Right lobe of liver (tissue), 6 donors: ENCODE results near the gene ELP5. TPM values are rescaled to one million over a fixed set of nuclear protein-coding genes. Genes with fewer than 3 reads are reported as not detected.

ENCODE experiments used
- ATAC-seq, 4 donors: fragments of 200-7000 bp; cut with Tn5 transposase; one replicate each; pipeline ENCODE4 v1.9.1; 2020; ENCODE audit warnings: mild to moderate bottlenecking in 4 of 4, moderate library complexity in 4 of 4
- DNase-seq, 3 donors: peaks; one replicate each; pipeline ENCODE4 v3.0.0-alpha.2; 2020
- H3K27ac ChIP-seq, 3 donors: fragments of 200-600 bp; one replicate each; pipeline ENCODE4 v1.8.0; 2022
- H3K27me3 ChIP-seq, 2 donors: fragments of 200-600 bp; one replicate each; pipeline ENCODE4 v1.8.0; 2022
- H3K36me3 ChIP-seq, 4 donors: fragments of 200-600 bp; sonication (generic) in 1 of 4; one replicate each; pipeline versions ENCODE4 v1.5.1 to v1.8.0; 2017 to 2022; ENCODE audit warnings: control low read depth in 1 of 4
- H3K4me1 ChIP-seq, 4 donors: fragments of 200-600 bp; sonication (generic) in 1 of 4; one replicate each; pipeline versions ENCODE4 v1.5.1 to v1.8.0; 2017 to 2022; ENCODE audit warnings: control low read depth in 1 of 4
- H3K4me3 ChIP-seq, 3 donors: fragments of 200-600 bp; one replicate each; pipeline ENCODE4 v1.8.0; 2022
- H3K9me3 ChIP-seq, 4 donors: fragments of 200-600 bp; sonication (generic) in 1 of 4; one replicate each; pipeline versions ENCODE4 v1.5.1 to v1.8.0; 2017 to 2022; ENCODE audit warnings: control low read depth in 1 of 4
- POLR2A ChIP-seq: fragments of 450-650 bp; IDR thresholded peaks from one replicate; pipeline ENCODE4 v1.6.1; 2017; ENCODE audit warnings: antibody characterized with exemption, mild to moderate bottlenecking
- WGBS: methylation state at CpG from one replicate; pipeline ENCODE4 v1.1.6; 2018; ENCODE audit warnings: low coverage, low lambda C conversion rate; ENCODE audit not compliant: insufficient coverage; ENCODE audit errors: missing lambda C conversion rate; 5-methylcytosine and 5-hydroxymethylcytosine counted together
- intact Hi-C, 2 donors: fragments of 100-400 bp; cut with DNase I; formaldehyde crosslinking; loops; one replicate each; pipeline versions ENCODE4 v1.11.2 to v1.14.1; 2022
- total RNA-seq, 6 experiments: library from RNA; depleted of rRNA in 2 of 6; stranded (reverse); fragments of >200 nt in 2 of 6; fragmentation: NEBNext Ultra II Directional in 3 of 6; extraction: Animal tissue kit (Norgen Biotek cat#: 25700) in 3 of 6; gene quantifications; one replicate each; pipeline versions ENCODE4 v1.1.0 to v1.2.4, GENCODE V29; 2016 to 2023
- TF ChIP-seq, protein P1 (sequence below), 4 donors: fragments of 200-600 bp in 3 of 4; fragments of 450-650 bp in 1 of 4; IDR thresholded peaks; one replicate each; pipeline versions ENCODE4 v1.5.1 to v1.8.0; 2016 to 2022; ENCODE audit warnings: antibody characterized with exemption in 4 of 4, mild to moderate bottlenecking in 2 of 4
- donor health status: DM: no; HTN: yes; CAD: no.
- donor health status: DM: no; HTN: no; CAD: no.
- donor health status: DM: no; HTN: no; CAD: no.
- donor health status: DM: no; HTN: yes; CAD: no.
- donor health status: DM: no; HTN: yes; CAD: no.

The ELP5 gene
- total RNA-seq, 6 experiments from 2014 or later: 14.2 to 29.6 (median 22.9) TPM

DNA sequence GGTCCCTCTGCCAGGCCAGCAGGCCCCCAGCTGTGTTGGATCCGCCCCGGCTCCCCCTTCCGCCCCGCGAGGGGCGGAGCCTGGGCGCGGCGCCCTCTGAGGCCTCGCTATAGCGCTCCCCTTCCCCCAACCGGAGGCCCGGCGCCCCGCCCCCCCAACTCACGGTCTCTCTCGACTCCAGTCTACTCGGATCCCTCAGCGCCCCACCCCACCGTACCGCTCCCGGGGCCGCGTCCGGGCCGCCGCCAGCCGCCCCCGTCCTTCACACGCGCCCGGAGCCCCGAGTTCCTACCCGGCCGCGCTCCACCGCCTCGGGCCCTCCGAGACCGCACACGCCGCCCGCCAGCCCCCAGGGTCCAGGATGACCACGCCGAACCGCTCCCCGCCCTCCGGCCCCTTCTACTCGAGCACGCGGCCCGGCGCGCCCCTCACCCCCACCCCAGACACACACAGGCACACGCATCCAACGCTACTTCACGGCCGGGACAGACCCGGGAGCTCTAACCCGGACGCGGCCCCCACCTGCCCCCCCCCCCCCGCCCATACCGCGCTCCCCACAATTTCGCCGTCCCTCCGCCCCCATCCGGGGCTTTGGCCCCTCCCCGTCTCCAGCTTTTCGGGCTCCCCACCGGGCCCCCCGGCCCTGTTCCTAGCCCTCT lies 14.1 kb upstream of the ELP5 start:
- ATAC-seq: peak; percentile 10 to 17 (median 14)

GRCh38 chr17:7238420-7239090 lies 13.5 kb upstream of the ELP5 start:
- Histone ChIP-seq H3K27ac (peak overlapping the region; percentile 75 to 93 (median 82)), H3K4me3 (peak overlapping the region; percentile 94 to 96 (median 94)), H3K9me3 (no peaks in the 10 kb centered on the region), H3K36me3 (peaks cover 3 to 16% (median 8%) of the 10 kb centered on the region in 4 donors), H3K4me1 (peaks cover 0 to 31% (median 11%) of the 10 kb centered on the region in 4 donors), H3K27me3 (no peaks in the 10 kb centered on the region)
- intact Hi-C loops: no loop called here
- under 1% methylated on average over 38 of the region's 39 CpGs for WGBS
- DNase-seq: peak in 1 of 3 donors; percentile 47
- TF ChIP-seq, protein P1, sequence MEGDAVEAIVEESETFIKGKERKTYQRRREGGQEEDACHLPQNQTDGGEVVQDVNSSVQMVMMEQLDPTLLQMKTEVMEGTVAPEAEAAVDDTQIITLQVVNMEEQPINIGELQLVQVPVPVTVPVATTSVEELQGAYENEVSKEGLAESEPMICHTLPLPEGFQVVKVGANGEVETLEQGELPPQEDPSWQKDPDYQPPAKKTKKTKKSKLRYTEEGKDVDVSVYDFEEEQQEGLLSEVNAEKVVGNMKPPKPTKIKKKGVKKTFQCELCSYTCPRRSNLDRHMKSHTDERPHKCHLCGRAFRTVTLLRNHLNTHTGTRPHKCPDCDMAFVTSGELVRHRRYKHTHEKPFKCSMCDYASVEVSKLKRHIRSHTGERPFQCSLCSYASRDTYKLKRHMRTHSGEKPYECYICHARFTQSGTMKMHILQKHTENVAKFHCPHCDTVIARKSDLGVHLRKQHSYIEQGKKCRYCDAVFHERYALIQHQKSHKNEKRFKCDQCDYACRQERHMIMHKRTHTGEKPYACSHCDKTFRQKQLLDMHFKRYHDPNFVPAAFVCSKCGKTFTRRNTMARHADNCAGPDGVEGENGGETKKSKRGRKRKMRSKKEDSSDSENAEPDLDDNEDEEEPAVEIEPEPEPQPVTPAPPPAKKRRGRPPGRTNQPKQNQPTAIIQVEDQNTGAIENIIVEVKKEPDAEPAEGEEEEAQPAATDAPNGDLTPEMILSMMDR (IDR thresholded peaks at IDR 0.05): no peak
- TF ChIP-seq POLR2A: no peak
- ATAC-seq: no peak

More for the DNA sequence above, 14.1 kb upstream of the ELP5 start:
- peaks cover 0 to 34% (median 11%) of the 10 kb centered on the region in 4 donors for H3K4me1 ChIP-seq
- peak overlapping the region; percentile 94 to 96 (median 94) for H3K4me3 ChIP-seq
- DNase-seq: peak; percentile 89 to 92 (median 89)
- TF ChIP-seq POLR2A: no peak
- TF ChIP-seq, protein P1 (IDR thresholded peaks at IDR 0.05): no peak
- H3K27me3 ChIP-seq: no peaks in the 10 kb centered on the region
- 0% methylated on average over 19 of the region's 73 CpGs for WGBS
- peak overlapping the region; percentile 44 to 82 (median 75) for H3K27ac ChIP-seq
- intact Hi-C loops: no loop called here
- H3K36me3 ChIP-seq: peaks cover 3 to 16% (median 8%) of the 10 kb centered on the region in 4 donors
- H3K9me3 ChIP-seq: no peaks in the 10 kb centered on the region

GRCh38 chr17:7239091-7240027 lies 12.7 kb upstream of the ELP5 start, which contains the start of gene PHF23:
TSS of gene PHF23 (minus strand) at chr17:7239457. CDS start at chr17:7239279, 178 bp downstream.
- 1% methylated on average over 40 of the region's 72 CpGs for whole genome bisulfite sequencing
- DNase-seq (peak; percentile 99 to 100 (median 100)), ATAC-seq (peak; percentile 66 to 84 (median 74))
- H3K4me3 ChIP-seq: peak within 1 kb of the TSS; percentile 94 to 96 (median 94)
- peaks cover 4 to 18% (median 10%) of the 10 kb centered on the region in 4 donors for H3K36me3 ChIP-seq
- peak; percentile 53 for TF ChIP-seq POLR2A
- TF ChIP-seq, protein P1 (IDR thresholded peaks at IDR 0.05): peak in 1 of 4 donors; percentile 38
- intact Hi-C loops: no loop called here
- peak within 1 kb of the TSS; percentile 75 to 99 (median 93) for H3K27ac ChIP-seq
- peaks cover 0 to 32% (median 11%) of the 10 kb centered on the region in 4 donors for H3K4me1 ChIP-seq
- H3K27me3 ChIP-seq: no peaks in the 10 kb centered on the region
- no peaks in the 10 kb centered on the region for H3K9me3 ChIP-seq

DNA sequence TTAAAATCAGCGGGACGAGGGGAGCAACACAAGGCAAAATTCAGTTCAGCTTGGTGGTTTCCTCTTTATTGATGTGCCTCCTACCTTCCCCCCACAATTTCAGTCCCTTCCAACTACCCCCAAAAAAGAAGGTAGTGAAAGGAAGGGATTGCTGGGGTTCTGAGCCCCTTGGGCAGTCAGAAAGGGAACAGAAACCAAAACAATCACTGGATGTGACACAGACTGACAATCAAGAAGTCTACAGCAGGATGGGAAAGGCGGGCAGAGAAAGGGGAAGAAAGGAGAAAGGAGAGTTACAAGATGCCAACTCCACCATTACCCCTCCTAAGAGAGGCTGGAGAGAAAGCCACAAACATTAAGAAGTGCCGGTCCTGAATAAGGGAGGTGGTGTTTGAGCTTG lies 11.6 kb upstream of the ELP5 start:
- Histone ChIP-seq H3K4me3 (peak overlapping the region in 2 of 3 donors; percentile 24 to 84), H3K9me3 (no peaks in the 10 kb centered on the region), H3K27ac (peak overlapping the region in 2 of 3 donors; percentile 43 to 99), H3K27me3 (no peaks in the 10 kb centered on the region), H3K4me1 (peaks cover 0 to 27% (median 8%) of the 10 kb centered on the region in 4 donors), H3K36me3 (peaks cover 5 to 28% (median 13%) of the 10 kb centered on the region in 4 donors)
- intact Hi-C loops: no loop called here
- TF ChIP-seq POLR2A: no peak
- TF ChIP-seq, protein P1 (IDR thresholded peaks at IDR 0.05): no peak
- 63% methylated on average over 4 of the region's 4 CpGs for WGBS
- ATAC-seq (no peak), DNase-seq (no peak)
